H9 (cell line): ENCODE data around the gene FRMPD1. TPM values are rescaled to one million over a fixed set of nuclear protein-coding genes. Genes with fewer than 3 reads are reported as not detected.

ENCODE experiments used
- DNase-seq: peaks from one replicate; pipeline ENCODE4 v3.0.0-alpha.2; 2017
- H2AFZ ChIP-seq: one replicate; pipeline ENCODE4 v1.6.1; 2013; ENCODE audit warnings: mild to moderate bottlenecking, low read length, control low read depth, moderate library complexity
- H2AK5ac ChIP-seq: 2 replicates; pipeline ENCODE4 v1.6.1; 2013; ENCODE audit warnings: low read length, control low read depth, mixed read lengths; ENCODE audit not compliant: insufficient read length
- H2BK120ac ChIP-seq: one replicate; pipeline ENCODE4 v1.6.1; 2013; ENCODE audit warnings: low read depth, mild to moderate bottlenecking, low read length, control low read depth, inconsistent platforms; ENCODE audit not compliant: poor library complexity, severe bottlenecking
- H2BK12ac ChIP-seq: 2 replicates; pipeline ENCODE4 v1.6.1; 2013; ENCODE audit warnings: low read length, control low read depth, mixed read lengths, low read depth; ENCODE audit not compliant: insufficient read length
- H2BK15ac ChIP-seq: 2 replicates; pipeline ENCODE4 v1.6.1; 2013; ENCODE audit warnings: low read depth, low read length, control low read depth
- H2BK20ac ChIP-seq: one replicate; pipeline ENCODE4 v1.6.1; 2013; ENCODE audit warnings: low read depth, mild to moderate bottlenecking, low read length, control low read depth, inconsistent platforms; ENCODE audit not compliant: poor library complexity, severe bottlenecking
- H2BK5ac ChIP-seq: 2 replicates; pipeline ENCODE4 v1.6.1; 2013; ENCODE audit warnings: low read length, control low read depth, mixed read lengths; ENCODE audit not compliant: insufficient read length
- H3K14ac ChIP-seq: 2 replicates; pipeline ENCODE4 v1.6.1; 2013; ENCODE audit warnings: low read length, control low read depth; ENCODE audit not compliant: insufficient read depth
- H3K18ac ChIP-seq: 2 replicates; pipeline ENCODE4 v1.6.1; 2013; ENCODE audit warnings: low read depth, mild to moderate bottlenecking, mixed read lengths, low read length, control low read depth; ENCODE audit not compliant: insufficient read length
- H3K23ac ChIP-seq: 2 replicates; pipeline ENCODE4 v1.6.1; 2013; ENCODE audit warnings: low read length, control low read depth, mixed read lengths, low read depth; ENCODE audit not compliant: insufficient read length
- H3K23me2 ChIP-seq: 2 replicates; pipeline ENCODE4 v1.6.1; 2013; ENCODE audit warnings: low read depth, mild to moderate bottlenecking, mixed read lengths, low read length, control low read depth; ENCODE audit not compliant: insufficient read length, poor library complexity, severe bottlenecking
- H3K27ac ChIP-seq: 2 replicates; pipeline ENCODE4 v1.5.1; 2013; ENCODE audit warnings: low read length, control low read depth, mixed read lengths, low read depth; ENCODE audit not compliant: insufficient read length
- H3K27me3 ChIP-seq: 2 replicates; pipeline ENCODE4 v1.6.1; 2013; ENCODE audit warnings: low read length, control low read depth, inconsistent platforms; ENCODE audit not compliant: insufficient read depth
- H3K4ac ChIP-seq: 2 replicates; pipeline ENCODE4 v1.6.1; 2013; ENCODE audit warnings: low read depth, mild to moderate bottlenecking, control low read depth, inconsistent platforms, low read length, moderate library complexity
- H3K4me1 ChIP-seq: 2 replicates; pipeline ENCODE4 v1.6.1; 2013; ENCODE audit warnings: low read length, control low read depth, inconsistent platforms; ENCODE audit not compliant: insufficient read depth
- H3K4me2 ChIP-seq: 2 replicates; pipeline ENCODE4 v1.6.1; 2013; ENCODE audit warnings: low read length, control low read depth, mixed read lengths; ENCODE audit not compliant: insufficient read length, insufficient read depth
- H3K56ac ChIP-seq: 2 replicates; pipeline ENCODE4 v1.6.1; 2013; ENCODE audit warnings: low read depth, mild to moderate bottlenecking, mixed read lengths, low read length, control low read depth; ENCODE audit not compliant: insufficient read length
- H3K79me1 ChIP-seq: 2 replicates; pipeline ENCODE4 v1.6.1; 2013; ENCODE audit warnings: low read depth, mild to moderate bottlenecking, moderate library complexity, low read length, control low read depth, inconsistent platforms; ENCODE audit not compliant: insufficient read depth, poor library complexity, severe bottlenecking
- H3K79me2 ChIP-seq: 2 replicates; pipeline ENCODE4 v1.6.1; 2013; ENCODE audit warnings: low read length, control low read depth, inconsistent platforms; ENCODE audit not compliant: insufficient read depth
- H3K9ac ChIP-seq: 2 replicates; pipeline ENCODE4 v1.6.1; 2013; ENCODE audit warnings: low read length, control low read depth, mixed read lengths; ENCODE audit not compliant: insufficient read length; ENCODE audit errors: extremely low read depth
- H3K9me3 ChIP-seq: one replicate; pipeline ENCODE4 v1.6.1; 2013; ENCODE audit warnings: low read depth, low read length, inconsistent platforms; ENCODE audit not compliant: control insufficient read depth
- H3T11ph ChIP-seq: one replicate; pipeline ENCODE4 v1.6.1; 2013; ENCODE audit warnings: mild to moderate bottlenecking, low read length, control low read depth, inconsistent platforms
- H4K20me1 ChIP-seq: one replicate; pipeline ENCODE4 v1.6.1; 2013; ENCODE audit not compliant: control insufficient read depth, insufficient read length, insufficient read depth
- H4K5ac ChIP-seq: 2 replicates; pipeline ENCODE4 v1.6.1; 2013; ENCODE audit warnings: low read depth, mild to moderate bottlenecking, mixed read lengths, low read length, control low read depth; ENCODE audit not compliant: insufficient read length
- H4K8ac ChIP-seq: replicated peaks from 2 replicates; pipeline ENCODE4 v1.6.1; 2013; ENCODE audit warnings: low read length, control low read depth, mixed read lengths, low read depth; ENCODE audit not compliant: insufficient read length
- H4K91ac ChIP-seq: 2 replicates; pipeline ENCODE4 v1.6.1; 2013; ENCODE audit warnings: low read depth, mild to moderate bottlenecking, moderate library complexity, mixed read lengths, low read length, control low read depth; ENCODE audit not compliant: insufficient read length
- H3K27ac Mint-ChIP-seq, 3 experiments: 2 replicates in 2 of 3; 3 replicates in 1 of 3; pipeline ENCODE4 v1.8.0; 2020 to 2021; ENCODE audit warnings: mixed read lengths in 3 of 3, mild to moderate bottlenecking in 1 of 3, moderate library complexity in 1 of 3
- H3K27me3 Mint-ChIP-seq: 2 replicates; pipeline ENCODE4 v1.8.0; 2021; ENCODE audit warnings: low read depth, mild to moderate bottlenecking, moderate library complexity, mixed read lengths
- H3K36me3 Mint-ChIP-seq, 3 experiments: 2 replicates in 2 of 3; 3 replicates in 1 of 3; pipeline ENCODE4 v1.8.0; 2020 to 2021; ENCODE audit warnings: low read depth in 3 of 3, mixed read lengths in 3 of 3; ENCODE audit not compliant: insufficient read depth in 1 of 3
- H3K4me1 Mint-ChIP-seq, 2 experiments: 2 replicates each; pipeline ENCODE4 v1.8.0; 2020; ENCODE audit warnings: mixed read lengths in 2 of 2
- H3K4me3 Mint-ChIP-seq, 2 experiments: 2 replicates in 1 of 2; 3 replicates in 1 of 2; pipeline ENCODE4 v1.8.0; 2020 to 2021; ENCODE audit warnings: mild to moderate bottlenecking in 2 of 2, mixed read lengths in 2 of 2, moderate library complexity in 1 of 2
- H3K9me3 Mint-ChIP-seq, 2 experiments: 2 replicates in 1 of 2; 3 replicates in 1 of 2; pipeline ENCODE4 v1.8.0; 2020; ENCODE audit warnings: mild to moderate bottlenecking in 2 of 2, mixed read lengths in 2 of 2, moderate library complexity in 1 of 2
- CTCF ChIP-seq: fragments of 200-600 bp; sonication (generic); conservative IDR thresholded peaks from 3 replicates; pipeline ENCODE4 v1.8.0; 2021; ENCODE audit warnings: antibody characterized with exemption, mild to moderate bottlenecking
- WGBS: extraction: QIAGEN DNeasy Blood & Tissue Kit; methylation state at CpG from one replicate; pipeline ENCODE4 v1.1.7; 2013; ENCODE audit warnings: missing lambda C conversion rate, low lambda C conversion rate, mixed read lengths; ENCODE audit not compliant: insufficient read length; ENCODE audit errors: extremely low coverage; 5-methylcytosine and 5-hydroxymethylcytosine counted together
- total RNA-seq: library from RNA; stranded (reverse); gene quantifications from 2 replicates; pipeline ENCODE4 v1.2.1, GENCODE V29; 2021

The FRMPD1 gene
- total RNA-seq, 1 experiment from 2014 or later = 0.04 TPM

DNA sequence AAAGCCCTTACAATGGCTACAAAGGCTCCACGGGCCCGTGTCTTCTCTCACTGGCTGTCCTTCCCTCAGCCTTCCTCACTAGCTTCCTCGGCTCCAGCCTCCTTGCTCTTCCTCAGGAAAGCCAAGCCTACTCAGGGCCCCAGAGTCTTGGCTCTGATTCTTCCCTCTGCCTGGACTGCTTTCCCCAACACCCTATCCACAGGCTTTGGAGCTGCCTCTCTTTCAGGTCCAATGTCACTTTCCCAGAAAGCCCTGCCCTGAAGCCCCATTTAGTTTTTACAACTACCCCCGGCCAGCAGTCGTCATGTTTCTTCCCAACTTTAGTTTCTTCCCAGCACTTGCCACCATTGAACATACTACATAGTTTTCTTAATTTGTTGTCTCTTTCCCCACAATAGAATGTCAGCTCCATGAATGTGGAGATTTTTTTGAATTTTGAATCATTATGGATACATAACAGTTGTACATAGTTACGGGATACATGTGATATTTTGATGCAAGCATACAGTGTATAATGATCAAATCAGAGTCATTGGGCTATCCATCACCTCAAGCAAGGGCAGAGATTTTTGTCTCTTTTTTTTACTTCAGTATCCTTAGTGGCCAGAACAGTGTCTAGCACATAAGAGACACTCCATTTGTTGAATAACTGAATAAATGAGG, 40.9 kb upstream of the FRMPD1 start:
- Histone ChIP-seq H3K4ac (no peak overlapping the region), H3K79me2 (no peaks in the 10 kb centered on the region), H3K56ac (no peak overlapping the region), H4K5ac (no peak overlapping the region), H3K23me2 (no peaks in the 10 kb centered on the region), H2BK15ac (no peak overlapping the region), H4K8ac (no peak overlapping the region), H2BK12ac (no peak overlapping the region), H3T11ph (no peak overlapping the region), H3K23ac (no peak overlapping the region), H3K4me2 (no peak overlapping the region), H4K20me1 (no peaks in the 10 kb centered on the region), H4K91ac (no peak overlapping the region), H3K18ac (no peak overlapping the region), H2BK20ac (no peak overlapping the region), H3K79me1 (no peaks in the 10 kb centered on the region), H2BK120ac (no peak overlapping the region), H3K4me1 (no peaks in the 10 kb centered on the region), H3K9me3 (no peaks in the 10 kb centered on the region), H3K27me3 (0 out of 2 replicates have a peak, but pooled peaks cover 3% of the 10 kb centered on the region), H3K27ac (no peak overlapping the region), H2AFZ (no peak overlapping the region), H3K14ac (no peak overlapping the region), H2BK5ac (no peak overlapping the region), H3K9ac (no peak overlapping the region), H2AK5ac (no peak overlapping the region)
- H3K9me3 Mint-ChIP-seq = no peaks in the 10 kb centered on the region
- H3K27me3 Mint-ChIP-seq = peaks cover 29% of the 10 kb centered on the region
- no peak overlapping the region for H3K4me3 Mint-ChIP-seq
- H3K27ac Mint-ChIP-seq = no peak overlapping the region; a peak in 1 of 7 replicates
- H3K4me1 Mint-ChIP-seq = no peaks in the 10 kb centered on the region
- DNase-seq = no peak
- WGBS = no CpG with 5 or more reads among the region's 6 CpGs
- no peak for TF ChIP-seq CTCF
- no peaks in the 10 kb centered on the region for H3K36me3 Mint-ChIP-seq
